Uterus (tissue), 4 donors: ENCODE results near the gene FAM174B. TPM values are rescaled to one million over a fixed set of nuclear protein-coding genes. Genes with fewer than 3 reads are reported as not detected.

ENCODE experiments used
- DNase-seq, 2 donors: peaks; one replicate each; pipeline ENCODE4 v3.0.0-alpha.2; 2019 to 2020
- H3K27ac ChIP-seq, 2 donors: fragments of 200-600 bp; sonication (generic); 1 replicate in 1 of 2; 2 replicates in 1 of 2; pipeline ENCODE4 v1.5.1; 2016 to 2018
- H3K27me3 ChIP-seq, 2 donors: fragments of 200-600 bp; sonication (generic); one replicate each; pipeline ENCODE4 v1.5.1; 2018 to 2019; ENCODE audit warnings: control low read depth in 1 of 2
- H3K36me3 ChIP-seq, 2 donors: fragments of 200-600 bp; sonication (generic); one replicate each; pipeline ENCODE4 v1.5.1; 2019; ENCODE audit warnings: control low read depth in 1 of 2
- H3K4me1 ChIP-seq, 2 donors: fragments of 200-600 bp; sonication (generic); one replicate each; pipeline ENCODE4 v1.5.1; 2018 to 2019; ENCODE audit warnings: control low read depth in 1 of 2
- H3K4me3 ChIP-seq, 2 donors: fragments of 200-600 bp; sonication (generic); 1 replicate in 1 of 2; 2 replicates in 1 of 2; pipeline ENCODE4 v1.5.1; 2018 to 2019; ENCODE audit warnings: mild to moderate bottlenecking in 1 of 2
- H3K9me3 ChIP-seq, 2 donors: fragments of 200-600 bp; sonication (generic); one replicate each; pipeline ENCODE4 v1.5.1; 2019; ENCODE audit warnings: control low read depth in 1 of 2
- POLR2A ChIP-seq, 2 donors: fragments of 450-650 bp; IDR thresholded peaks; one replicate each; pipeline ENCODE4 v1.6.1; 2016; ENCODE audit warnings: antibody characterized with exemption in 2 of 2, mild to moderate bottlenecking in 1 of 2, moderate library complexity in 1 of 2
- intact Hi-C: fragments of 100-400 bp; cut with DNase I; formaldehyde crosslinking; loops from one replicate; pipeline ENCODE4 v1.15.1; 2023; ENCODE audit warnings: low total_unique reads
- total RNA-seq, 4 donors: library from RNA; depleted of rRNA in 3 of 4; stranded (reverse); fragments of >200 nt in 3 of 4; gene quantifications; one replicate each; pipeline versions ENCODE4 v1.1.0 to v1.2.4, GENCODE V29; 2014 to 2023
- TF ChIP-seq, protein P1 (sequence below), 4 experiments: fragments of 200-600 bp in 2 of 4; fragments of 450-650 bp in 2 of 4; sonication (generic) in 2 of 4; IDR thresholded peaks; one replicate each; pipeline ENCODE4 v1.5.1; 2016 to 2019; ENCODE audit warnings: antibody characterized with exemption in 4 of 4, mild to moderate bottlenecking in 2 of 4, moderate library complexity in 1 of 4
- donor health status: DM: yes; HTN: yes; CAD: no.

The FAM174B gene
- total RNA-seq, 4 donors from 2014 or later, result 0.51 to 41.8 (median 5.5) TPM

DNA sequence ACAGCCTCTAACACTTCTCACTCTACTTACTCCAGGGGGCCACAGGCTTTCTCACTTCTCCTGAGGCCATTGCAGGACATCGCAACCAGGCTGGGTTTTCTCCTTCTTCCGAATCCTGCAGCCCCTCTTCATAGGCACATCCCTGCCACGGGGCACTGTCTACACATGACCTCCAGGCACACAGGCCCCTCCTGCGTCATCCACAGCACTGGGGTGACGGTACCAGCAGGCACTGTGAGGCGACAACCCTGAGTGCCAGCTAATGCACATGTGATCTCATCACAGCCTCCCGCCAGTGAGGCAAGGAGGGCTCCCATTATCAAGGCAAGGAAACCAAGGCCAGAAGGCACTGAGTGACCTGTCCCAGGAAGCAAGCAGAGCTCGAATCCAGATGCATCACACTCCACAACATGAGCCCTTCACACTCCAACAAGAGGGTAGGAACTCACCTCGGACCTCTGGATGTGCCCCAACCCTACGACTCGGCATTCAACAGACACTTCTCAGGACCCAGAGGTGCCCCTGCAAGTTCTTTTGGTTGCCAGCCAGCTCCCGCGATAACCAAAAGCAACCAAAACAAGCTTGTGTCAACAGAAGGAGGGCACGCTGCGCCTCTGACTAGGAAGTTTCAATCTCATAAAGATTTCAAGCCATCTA is 16.7 kb downstream of the FAM174B start:
- TF ChIP-seq, protein P1, sequence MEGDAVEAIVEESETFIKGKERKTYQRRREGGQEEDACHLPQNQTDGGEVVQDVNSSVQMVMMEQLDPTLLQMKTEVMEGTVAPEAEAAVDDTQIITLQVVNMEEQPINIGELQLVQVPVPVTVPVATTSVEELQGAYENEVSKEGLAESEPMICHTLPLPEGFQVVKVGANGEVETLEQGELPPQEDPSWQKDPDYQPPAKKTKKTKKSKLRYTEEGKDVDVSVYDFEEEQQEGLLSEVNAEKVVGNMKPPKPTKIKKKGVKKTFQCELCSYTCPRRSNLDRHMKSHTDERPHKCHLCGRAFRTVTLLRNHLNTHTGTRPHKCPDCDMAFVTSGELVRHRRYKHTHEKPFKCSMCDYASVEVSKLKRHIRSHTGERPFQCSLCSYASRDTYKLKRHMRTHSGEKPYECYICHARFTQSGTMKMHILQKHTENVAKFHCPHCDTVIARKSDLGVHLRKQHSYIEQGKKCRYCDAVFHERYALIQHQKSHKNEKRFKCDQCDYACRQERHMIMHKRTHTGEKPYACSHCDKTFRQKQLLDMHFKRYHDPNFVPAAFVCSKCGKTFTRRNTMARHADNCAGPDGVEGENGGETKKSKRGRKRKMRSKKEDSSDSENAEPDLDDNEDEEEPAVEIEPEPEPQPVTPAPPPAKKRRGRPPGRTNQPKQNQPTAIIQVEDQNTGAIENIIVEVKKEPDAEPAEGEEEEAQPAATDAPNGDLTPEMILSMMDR (IDR thresholded peaks at IDR 0.05), result no peak
- no peak for TF ChIP-seq POLR2A (IDR thresholded peaks at IDR 0.05)
- no peaks in the 10 kb centered on the region for H3K4me1 ChIP-seq
- H3K4me3 ChIP-seq, result no peak overlapping the region
- intact Hi-C loops, result no loop called here
- H3K27me3 ChIP-seq, result no peaks in the 10 kb centered on the region
- no peak overlapping the region for H3K27ac ChIP-seq
- peak in 1 of 2 donors; percentile 3 for DNase-seq
- peaks cover 0 to 7% of the 10 kb centered on the region in 2 donors for H3K9me3 ChIP-seq
- H3K36me3 ChIP-seq, result no peaks in the 10 kb centered on the region

DNA sequence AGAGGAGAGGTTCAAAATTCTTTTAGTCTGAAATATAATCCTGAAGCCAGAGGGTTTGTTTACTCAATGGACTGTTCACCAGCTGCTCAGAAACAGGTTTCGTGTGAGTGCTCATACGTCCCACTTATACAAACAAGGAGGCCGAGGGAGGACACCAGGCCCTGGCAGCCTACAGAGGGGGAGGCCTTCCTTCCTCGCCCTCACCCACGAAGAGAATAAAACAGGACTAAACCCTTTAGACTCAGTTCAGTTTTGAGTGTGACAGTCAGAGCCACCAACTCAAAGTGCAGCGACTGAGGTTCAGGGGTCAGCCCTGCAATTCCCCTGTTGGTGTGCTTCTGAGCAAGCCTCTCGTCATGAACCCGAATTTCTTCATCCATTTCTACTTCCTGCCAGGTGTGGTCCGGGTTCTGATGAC is 17.3 kb downstream of the FAM174B start:
- Histone ChIP-seq H3K27ac (no peak overlapping the region), H3K4me3 (no peak overlapping the region), H3K4me1 (no peaks in the 10 kb centered on the region), H3K36me3 (no peaks in the 10 kb centered on the region), H3K9me3 (peaks cover 0 to 7% of the 10 kb centered on the region in 2 donors), H3K27me3 (no peaks in the 10 kb centered on the region)
- no peak for DNase-seq
- intact Hi-C loops, result no loop called here
- TF ChIP-seq POLR2A (IDR thresholded peaks at IDR 0.05), result no peak
- TF ChIP-seq, protein P1 (IDR thresholded peaks at IDR 0.05), result no peak

DNA sequence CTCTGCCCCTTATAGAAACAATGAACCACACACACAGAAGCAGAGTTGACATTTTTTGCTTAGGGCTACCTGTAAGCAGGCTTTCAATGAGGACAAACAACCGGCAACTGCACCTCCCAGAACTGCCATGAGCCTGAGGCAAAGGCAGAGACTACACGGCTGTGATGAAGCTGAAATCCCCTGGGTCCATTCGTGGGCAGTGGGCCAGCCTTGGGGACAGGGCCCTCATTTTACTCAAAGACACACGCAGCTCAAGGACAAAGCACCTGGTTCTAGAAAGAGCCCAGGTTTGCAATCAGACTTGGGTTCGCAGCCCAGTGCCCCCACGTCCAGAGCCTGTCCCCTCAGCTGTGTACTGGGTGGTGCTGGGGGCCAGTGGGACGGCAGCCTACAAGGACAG is 17.9 kb downstream of the FAM174B start:
- no peaks in the 10 kb centered on the region for H3K36me3 ChIP-seq
- no peak overlapping the region for H3K4me3 ChIP-seq
- no peaks in the 10 kb centered on the region for H3K27me3 ChIP-seq
- no peak overlapping the region for H3K27ac ChIP-seq
- H3K9me3 ChIP-seq, result peaks cover 0 to 7% of the 10 kb centered on the region in 2 donors
- no peaks in the 10 kb centered on the region for H3K4me1 ChIP-seq
- TF ChIP-seq, protein P1 (IDR thresholded peaks at IDR 0.05), result no peak
- TF ChIP-seq POLR2A (IDR thresholded peaks at IDR 0.05), result no peak
- intact Hi-C loops, result no loop called here
- DNase-seq, result peak in 1 of 2 donors; percentile 9

- H3K36me3 ChIP-seq, result no peaks in the 10 kb centered on the region
- DNase-seq, result peak in 1 of 2 donors; percentile 12
Measured at GRCh38 chr15:92636908-92637481, 18.6 kb downstream of the FAM174B start.

More at GRCh38 chr15:92636908-92637481, 18.6 kb downstream of the FAM174B start:
- no peaks in the 10 kb centered on the region for H3K27me3 ChIP-seq
- no peak overlapping the region for H3K27ac ChIP-seq
- TF ChIP-seq, protein P1 (IDR thresholded peaks at IDR 0.05), result no peak
- no peak for TF ChIP-seq POLR2A (IDR thresholded peaks at IDR 0.05)
- H3K4me1 ChIP-seq, result no peaks in the 10 kb centered on the region
- intact Hi-C loops, result no loop called here
- H3K4me3 ChIP-seq, result no peak overlapping the region
- peaks cover 0 to 7% of the 10 kb centered on the region in 2 donors for H3K9me3 ChIP-seq
